Hematopoietic multipotent progenitor cell treated with erythropoietin and hydrocortisone succinate and interleukin-3 and kit ligand, for 4 days (in vitro differentiated cells): ENCODE results near the gene CPA5.
"Not testable (repeated sequence)": the region's sequence is repeated elsewhere in the genome, so short reads cannot be mapped to it uniquely, and the experiment has no call there.

Experiments
- DNase-seq: peaks from one replicate; pipeline ENCODE4 v3.0.0-alpha.2; 2015

The CPA5 gene

DNA sequence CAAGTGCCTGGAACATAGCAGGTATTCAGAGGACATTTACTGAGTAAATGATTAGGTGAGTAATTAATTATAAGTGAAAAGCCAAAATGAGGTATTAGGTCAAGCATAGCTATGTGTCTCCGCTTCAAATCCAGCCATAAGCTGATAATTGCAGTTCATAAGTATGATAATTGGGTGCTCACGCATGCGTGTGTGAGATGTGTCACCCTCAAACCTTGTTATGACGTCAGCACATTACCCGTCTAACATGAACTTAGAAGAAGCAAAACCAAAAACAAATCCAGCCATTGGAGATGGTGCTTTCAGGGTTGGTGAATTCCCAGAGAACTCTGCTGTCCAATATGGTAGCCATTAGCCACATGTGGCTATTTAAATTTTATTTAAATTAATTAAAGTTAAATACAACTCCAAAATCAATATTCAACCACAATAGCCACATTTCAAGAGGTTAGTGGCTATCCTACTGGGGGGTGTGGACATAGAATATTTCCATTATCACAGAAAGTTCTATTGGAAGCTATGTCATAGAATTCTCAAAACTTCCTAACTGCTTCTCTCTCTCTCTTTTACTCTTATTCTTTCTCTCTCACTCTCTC is at the start of gene CPA5:
Gene CPA5, plus strand, starts transcription at position 546 of the 596 bp plus-strand sequence. CDS start 1,670 bp downstream, outside the sequence.
- DNase-seq = no peak

DNA sequence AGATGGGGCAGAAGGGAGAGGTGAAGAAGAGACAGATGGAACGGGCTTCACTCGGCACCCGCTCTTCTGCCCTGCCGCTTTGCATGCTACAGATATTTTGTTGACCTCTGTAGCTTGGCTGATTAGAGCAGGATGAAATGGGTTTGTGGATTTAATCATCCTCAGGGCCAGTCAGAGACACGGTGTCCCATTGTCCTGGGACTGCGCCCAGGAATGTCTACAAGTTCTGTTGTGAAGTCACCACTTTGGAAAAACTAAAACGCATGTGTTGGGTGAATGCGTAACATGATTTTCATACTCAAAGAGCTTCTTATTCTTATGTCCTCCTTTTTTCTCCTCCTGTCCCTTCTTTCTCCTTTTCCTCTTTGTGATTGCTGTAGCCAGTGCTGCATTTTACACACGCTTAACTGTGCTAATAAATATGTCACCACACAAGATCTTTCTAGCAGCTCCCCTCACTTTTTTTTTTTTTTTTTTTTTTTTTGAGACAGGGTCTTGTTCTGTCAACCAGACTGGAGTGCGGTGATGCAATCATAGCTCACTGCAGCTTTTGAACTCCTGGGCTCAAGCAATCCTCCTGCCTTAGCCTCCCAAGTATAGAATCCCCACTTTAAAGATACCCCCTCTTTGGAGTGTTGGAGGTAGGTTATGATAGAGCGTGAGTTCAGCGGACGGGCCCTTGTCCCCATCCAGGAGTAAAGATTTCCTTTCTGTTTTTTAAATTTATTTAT is 48.2 kb upstream of the CPA5 start:
- no peak for DNase-seq

GRCh38 chr7:130297628-130298543 is 46.7 kb upstream of the CPA5 start:
- no peak for DNase-seq

DNA sequence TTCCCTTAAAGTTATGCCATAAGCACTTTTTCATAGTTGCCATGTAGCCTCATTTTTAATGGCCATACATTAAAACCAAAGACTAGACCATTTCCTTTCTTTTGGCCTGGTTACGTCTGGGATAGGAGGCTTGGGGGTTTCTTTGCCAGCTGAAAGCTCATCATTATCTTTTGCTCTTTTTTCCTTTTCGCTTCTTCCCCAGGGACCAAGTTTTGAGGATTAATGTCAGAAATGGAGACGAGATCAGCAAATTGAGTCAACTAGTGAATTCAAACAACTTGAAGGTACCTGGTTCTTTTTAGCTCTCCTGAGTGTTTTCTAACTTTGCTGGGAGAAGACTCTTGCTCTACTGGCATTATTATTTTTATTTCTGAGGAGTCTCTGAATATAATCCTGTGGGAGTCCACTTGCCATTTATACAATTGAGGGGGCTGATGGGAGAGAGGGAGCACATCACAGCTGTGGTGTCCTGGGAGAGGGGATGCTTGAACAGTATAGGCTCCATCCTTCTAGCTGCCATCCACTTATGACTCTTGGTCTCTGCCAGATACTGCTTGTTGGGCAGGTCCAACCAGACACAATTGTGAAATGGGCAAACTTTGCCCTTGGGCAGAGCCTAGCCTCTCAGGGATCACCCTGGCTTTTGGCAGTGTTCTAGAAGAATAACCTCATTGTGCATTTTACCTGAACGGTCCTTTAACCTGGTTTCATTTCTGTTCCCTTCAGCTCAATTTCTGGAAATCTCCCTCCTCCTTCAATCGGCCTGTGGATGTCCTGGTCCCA is 45.9 kb upstream of the CPA5 start:
- no peak for DNase-seq

DNA sequence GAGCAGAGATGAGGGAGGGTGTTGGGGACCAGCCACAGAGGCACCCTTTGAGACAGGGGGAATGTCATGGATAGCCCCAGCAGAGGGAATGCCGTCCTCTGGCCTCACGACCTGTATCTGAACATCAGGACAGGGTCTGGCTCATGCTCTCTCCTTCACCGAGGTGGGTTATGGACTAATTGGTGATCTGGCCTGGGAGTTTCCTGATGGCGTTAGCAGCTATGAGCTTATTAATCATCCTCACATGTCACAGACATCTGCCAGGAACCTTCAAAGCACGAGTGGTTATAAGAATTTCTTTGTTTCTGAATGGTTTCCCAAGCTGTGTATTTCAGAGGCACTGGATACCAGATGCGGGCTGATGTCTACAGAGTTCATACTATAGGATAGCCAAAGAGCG is 44.8 kb upstream of the CPA5 start:
- DNase-seq = no peak

GRCh38 chr7:130301501-130302020 is 43.1 kb upstream of the CPA5 start:
- no peak for DNase-seq

DNA sequence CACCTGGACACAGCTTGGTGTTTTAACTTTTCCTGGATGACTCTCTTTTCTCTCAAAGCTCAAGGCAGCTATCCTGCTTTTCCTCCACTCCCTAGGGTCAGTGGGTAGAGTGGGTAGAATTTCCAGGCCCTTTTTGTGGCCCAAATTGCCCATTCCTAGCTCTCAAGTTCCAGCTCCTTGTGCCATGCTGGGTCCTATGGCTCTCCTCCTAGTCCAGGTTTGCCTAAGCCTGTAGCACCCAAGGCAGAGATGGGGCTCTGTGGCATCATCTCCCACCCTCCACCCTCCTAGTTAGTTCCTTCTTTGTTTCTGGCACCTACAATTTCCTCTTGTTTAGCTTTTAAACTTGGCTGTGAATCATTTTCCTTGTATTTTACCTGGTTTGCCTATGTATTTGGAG is 42.0 kb upstream of the CPA5 start:
- DNase-seq = no peak

GRCh38 chr7:130303127-130303526 is 41.5 kb upstream of the CPA5 start:
- DNase-seq = no peak

- DNase-seq = peak; percentile 32
Measured at GRCh38 chr7:130303551-130303950, 41.1 kb upstream of the CPA5 start.

DNA sequence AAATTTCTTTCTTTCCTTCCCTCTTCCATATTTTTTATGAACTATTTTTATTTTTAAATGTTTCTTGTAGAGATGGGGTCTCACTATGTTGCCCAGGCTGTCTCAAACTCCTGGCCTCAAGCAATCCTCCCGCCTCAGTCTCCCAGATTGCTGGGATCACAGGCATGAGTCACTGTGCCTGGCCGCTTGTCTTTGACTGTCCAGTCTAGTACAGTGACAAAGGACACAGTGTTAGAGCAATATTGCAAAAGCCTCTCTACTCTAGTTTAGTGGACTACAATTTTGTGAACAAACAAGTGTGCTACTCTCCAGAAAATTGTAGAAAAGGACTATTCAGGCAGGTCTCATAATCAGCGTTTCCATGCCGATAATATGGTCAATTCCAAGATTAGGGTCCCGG is 40.6 kb upstream of the CPA5 start:
- no peak for DNase-seq

DNA sequence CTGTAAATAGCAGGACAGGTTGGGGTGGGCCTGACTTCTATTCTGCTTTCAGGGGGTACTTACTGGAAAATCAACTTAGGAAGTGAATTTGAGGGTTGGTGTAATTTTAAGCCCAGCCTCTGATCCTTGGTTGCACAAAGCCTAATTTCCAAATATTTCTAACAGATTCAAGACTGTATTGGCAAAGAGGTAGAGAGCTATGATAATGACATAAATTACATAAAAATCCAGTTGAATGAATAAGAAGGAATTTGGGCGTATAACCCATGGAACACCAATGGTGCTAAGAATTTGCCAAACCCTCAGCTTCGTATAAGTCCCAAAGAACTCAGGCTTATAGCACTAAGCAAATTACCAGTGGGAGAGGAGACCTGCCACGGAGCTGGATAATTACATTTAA is 39.7 kb upstream of the CPA5 start:
- no peak for DNase-seq

GRCh38 chr7:130305433-130306042 is 39.1 kb upstream of the CPA5 start:
- DNase-seq = no peak

- no peak for DNase-seq
Measured at GRCh38 chr7:130309986-130310385, 34.6 kb upstream of the CPA5 start.

DNA sequence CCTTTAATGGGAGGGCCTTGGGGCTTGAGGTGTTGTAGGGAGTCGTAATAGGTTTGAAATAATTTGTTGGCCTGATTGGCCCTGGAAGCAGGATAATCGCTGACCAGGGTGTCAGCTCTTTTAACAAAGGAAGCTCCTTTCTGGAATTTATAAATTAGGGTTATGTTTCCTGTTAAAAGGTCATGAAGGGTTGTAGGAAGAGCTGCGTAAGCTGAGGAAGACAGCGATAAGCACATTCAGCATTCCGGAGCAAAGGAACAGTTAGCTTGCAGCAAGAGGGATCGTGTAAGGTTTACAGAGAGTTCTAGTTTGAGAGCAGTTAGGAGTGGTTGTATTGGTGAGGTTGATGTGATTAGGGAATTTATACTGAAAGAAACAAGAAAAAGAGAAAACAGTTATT is 30.3 kb upstream of the CPA5 start:
- no peak for DNase-seq

- DNase-seq = no peak
Measured at GRCh38 chr7:130319541-130319940, 25.1 kb upstream of the CPA5 start.

- not testable (repeated sequence) for DNase-seq
Measured at GRCh38 chr7:130321542-130322229, 22.9 kb upstream of the CPA5 start.

GRCh38 chr7:130322615-130323014 is 22.0 kb upstream of the CPA5 start:
- no peak for DNase-seq

GRCh38 chr7:130324306-130324943 is 20.2 kb upstream of the CPA5 start:
- DNase-seq = peak; percentile 20

DNA sequence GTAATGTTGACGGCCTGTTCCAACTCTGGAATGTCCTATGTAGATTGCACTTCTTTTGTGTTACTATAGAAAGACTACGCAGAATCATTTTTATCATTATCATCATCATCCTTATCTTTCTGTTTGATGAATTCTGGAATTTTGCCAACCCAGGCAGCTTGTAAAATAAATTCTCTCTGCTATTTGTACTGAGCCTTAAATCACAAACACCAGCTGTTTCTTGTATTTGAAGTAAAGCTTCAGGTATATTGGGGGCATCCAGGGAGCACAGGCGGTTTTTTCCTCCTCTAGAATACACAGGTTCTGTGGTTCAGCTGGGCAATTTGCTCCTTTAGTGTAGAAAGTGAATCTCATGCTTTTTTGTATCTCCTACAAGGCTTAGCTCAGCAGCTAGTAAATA is 14.9 kb upstream of the CPA5 start:
- no peak for DNase-seq

DNA sequence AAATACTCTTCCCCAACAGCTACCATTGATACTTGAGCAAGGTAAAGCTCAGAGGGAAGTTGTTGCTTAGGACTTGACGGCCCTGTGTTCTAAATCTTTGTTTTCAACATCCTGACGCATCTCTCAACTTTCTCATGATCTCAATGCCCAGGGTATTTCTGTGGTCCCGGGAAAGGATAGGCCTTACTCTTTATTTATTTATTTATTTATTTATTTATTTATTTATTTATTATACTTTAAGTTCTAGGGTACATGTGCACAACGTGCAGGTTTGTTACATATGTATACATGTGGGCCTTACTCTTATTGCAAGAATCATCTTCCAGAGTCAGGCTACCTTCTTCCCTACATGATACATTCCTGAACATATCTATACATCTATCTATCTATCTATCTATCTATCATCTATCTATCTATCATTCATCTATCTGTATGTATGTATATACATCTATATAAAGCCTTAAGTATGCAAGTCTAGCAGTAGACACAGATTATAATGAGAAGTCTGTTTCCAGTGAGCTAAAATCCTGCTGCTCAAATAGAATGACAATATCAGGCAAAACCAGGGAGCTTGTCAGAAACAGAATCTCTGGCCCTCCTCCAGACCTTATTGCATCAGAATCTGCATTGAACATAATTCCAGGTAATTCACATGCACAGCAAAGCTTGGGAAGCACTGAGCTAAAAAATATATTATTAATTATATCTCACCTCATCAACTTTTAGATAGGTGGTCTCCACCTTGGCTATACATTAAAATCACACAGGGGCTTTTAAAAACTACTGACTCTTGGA is 12.2 kb upstream of the CPA5 start:
- DNase-seq = no peak
